OCI-LY1 (cell line): ENCODE results near the gene AK2.
A peak's percentile ranks its signal among the peaks of the same experiment; 100 is the strongest.

ENCODE experiments used
- H2AFZ ChIP-seq: fragments of 200-600 bp; sonication (generic), shearing (Covaris generic); 2 replicates; pipeline ENCODE4 v1.6.0; 2014; ENCODE audit warnings: antibody characterized with exemption, mild to moderate bottlenecking, low read length
- H3F3A ChIP-seq: fragments of 200-600 bp; sonication (generic), shearing (Covaris generic); 2 replicates; pipeline ENCODE4 v1.6.0; 2014; ENCODE audit warnings: mild to moderate bottlenecking, antibody characterized with exemption, low read length, moderate library complexity; ENCODE audit not compliant: insufficient read depth
- H3K27ac ChIP-seq: fragments of 200-600 bp; sonication (generic); 2 replicates; pipeline ENCODE4 v1.5.1; 2014; ENCODE audit warnings: low read length, mixed run types, mild to moderate bottlenecking, low read depth; ENCODE audit not compliant: poor library complexity, severe bottlenecking
- H3K27me3 ChIP-seq: fragments of 200-600 bp; sonication (generic); 2 replicates; pipeline ENCODE4 v1.6.0; 2014; ENCODE audit warnings: antibody characterized with exemption, mild to moderate bottlenecking, low read length, moderate library complexity; ENCODE audit not compliant: insufficient read depth
- H3K36me3 ChIP-seq: fragments of 200-600 bp; sonication (generic); 2 replicates; pipeline ENCODE4 v1.6.1; 2014; ENCODE audit warnings: mild to moderate bottlenecking, antibody characterized with exemption, low read length, moderate library complexity, mixed read lengths; ENCODE audit not compliant: insufficient read depth
- H3K4me1 ChIP-seq: fragments of 200-600 bp; sonication (generic); 2 replicates; pipeline ENCODE4 v1.5.1; 2014; ENCODE audit warnings: mild to moderate bottlenecking, low read length, moderate library complexity; ENCODE audit not compliant: insufficient read depth, severe bottlenecking
- H3K4me2 ChIP-seq: fragments of 200-600 bp; sonication (generic), shearing (Covaris generic); 2 replicates; pipeline ENCODE4 v1.6.1; 2014; ENCODE audit warnings: low read length
- H3K4me3 ChIP-seq: fragments of 200-600 bp; sonication (generic); 2 replicates; pipeline ENCODE4 v1.5.1; 2014; ENCODE audit warnings: low read length, low read depth, mild to moderate bottlenecking, mixed read lengths; ENCODE audit not compliant: poor library complexity, severe bottlenecking
- H3K79me2 ChIP-seq: fragments of 200-600 bp; shearing (Covaris generic); 2 replicates; pipeline ENCODE4 v1.6.1; 2016; ENCODE audit warnings: mixed run types, low read length, mixed read lengths; ENCODE audit not compliant: insufficient read depth
- H3K9ac ChIP-seq: fragments of 200-600 bp; sonication (generic), shearing (Covaris generic); 2 replicates; pipeline ENCODE4 v1.6.1; 2014; ENCODE audit warnings: mild to moderate bottlenecking, low read length, mixed read lengths
- H3K9me2 ChIP-seq: fragments of 200-600 bp; sonication (generic), shearing (Covaris generic); 2 replicates; pipeline ENCODE4 v1.6.1; 2014; ENCODE audit warnings: low read depth, mild to moderate bottlenecking, low read length, mixed read lengths
- H3K9me3 ChIP-seq: fragments of 200-600 bp; shearing (Covaris generic); 2 replicates; pipeline ENCODE4 v1.6.1; 2014; ENCODE audit warnings: low read length, mixed read lengths
- H4K20me1 ChIP-seq: fragments of 200-600 bp; sonication (generic), shearing (Covaris generic); 2 replicates; pipeline ENCODE4 v1.6.0; 2016; ENCODE audit warnings: mild to moderate bottlenecking, low read length; ENCODE audit not compliant: insufficient read depth
- CTCF ChIP-seq: fragments of 200-600 bp; sonication (generic), shearing (Covaris generic); IDR thresholded peaks from 2 replicates; pipeline ENCODE4 v1.5.1; 2017; ENCODE audit warnings: mild to moderate bottlenecking, antibody characterized with exemption, low read length, moderate library complexity, mixed read lengths
- EZH2 ChIP-seq: fragments of 200-600 bp; sonication (generic), shearing (Covaris generic); IDR thresholded peaks from 2 replicates; pipeline ENCODE4 v1.8.0; 2017; ENCODE audit warnings: borderline replicate concordance, mixed run types, mild to moderate bottlenecking, antibody characterized with exemption, low read length, moderate library complexity, mixed read lengths

AK2 gene

GRCh38 chr1:32965251-32965747 is 71.4 kb downstream of the AK2 start:
- Histone ChIP-seq H3K9me3 (no peaks in the 10 kb centered on the region), H3K36me3 (no peaks in the 10 kb centered on the region), H3K4me2 (peak overlapping the region; percentile 87), H4K20me1 (no peaks in the 10 kb centered on the region), H3K9me2 (no peaks in the 10 kb centered on the region), H3K9ac (peak overlapping the region; percentile 35; the same call in 1 of the 2 replicates), H3K79me2 (peaks cover 11% of the 10 kb centered on the region; the same call in 1 of the 2 replicates), H3K27ac (no peak overlapping the region), H3K4me3 (peak overlapping the region; percentile 90), H3K4me1 (peaks cover 36% of the 10 kb centered on the region), H3F3A (no peaks in the 10 kb centered on the region), H2AFZ (peak overlapping the region; percentile 56; the same call in 1 of the 2 replicates), H3K27me3 (0 out of 2 replicates have a peak, but pooled peaks cover 5% of the 10 kb centered on the region)
- TF ChIP-seq EZH2 (no peak), CTCF (no peak)

- peak within 1 kb of the TSS; percentile 90 for H3K4me3 ChIP-seq
- peak within 1 kb of the TSS; percentile 72 for H3K9ac ChIP-seq
- H4K20me1 ChIP-seq: no peaks in the 10 kb centered on the region
- no peak for TF ChIP-seq EZH2
- H3K4me2 ChIP-seq: peak within 1 kb of the TSS; percentile 87
- H2AFZ ChIP-seq: peak within 1 kb of the TSS; percentile 56; the same call in 1 of the 2 replicates
- H3K36me3 ChIP-seq: no peaks in the 10 kb centered on the region
- H3K27me3 ChIP-seq: 0 out of 2 replicates have a peak, but pooled peaks cover 5% of the 10 kb centered on the region
- peaks cover 14% of the 10 kb centered on the region; the same call in 1 of the 2 replicates for H3K79me2 ChIP-seq
- no peaks in the 10 kb centered on the region for H3K9me2 ChIP-seq
- H3K4me1 ChIP-seq: peaks cover 42% of the 10 kb centered on the region
- H3F3A ChIP-seq: no peaks in the 10 kb centered on the region
- peak within 1 kb of the TSS; percentile 50 for H3K27ac ChIP-seq
- H3K9me3 ChIP-seq: no peaks in the 10 kb centered on the region
Measured at GRCh38 chr1:32964461-32965250, 72.0 kb downstream of the AK2 start, which contains the start of gene RNF19B. Gene RNF19B, minus strand, starts transcription at chr1:32964809. Its CDS starts 124 bp downstream, at chr1:32964685.

GRCh38 chr1:32963746-32964460 is 72.8 kb downstream of the AK2 start:
- Histone ChIP-seq H3K9me2 (no peaks in the 10 kb centered on the region), H3K9me3 (no peaks in the 10 kb centered on the region), H3K27me3 (0 out of 2 replicates have a peak, but pooled peaks cover 5% of the 10 kb centered on the region), H2AFZ (no peak overlapping the region), H3K27ac (peak overlapping the region; percentile 30), H3K9ac (peak overlapping the region; percentile 72), H3K4me2 (peak overlapping the region; percentile 72), H3K79me2 (peaks cover 14% of the 10 kb centered on the region; the same call in 1 of the 2 replicates), H3K4me3 (peak overlapping the region; percentile 90), H3K36me3 (no peaks in the 10 kb centered on the region), H4K20me1 (no peaks in the 10 kb centered on the region), H3F3A (no peaks in the 10 kb centered on the region), H3K4me1 (peaks cover 50% of the 10 kb centered on the region)
- TF ChIP-seq EZH2: no peak
- TF ChIP-seq CTCF: no peak
